Measurements from ENCODE around the gene RABEP2.
A peak's percentile ranks its signal among the peaks of the same experiment; 100 is the strongest.
"Not testable (repeated sequence)": the region's sequence is repeated elsewhere in the genome, so short reads cannot be mapped to it uniquely, and the experiment has no call there.

Gene RABEP2

DNA sequence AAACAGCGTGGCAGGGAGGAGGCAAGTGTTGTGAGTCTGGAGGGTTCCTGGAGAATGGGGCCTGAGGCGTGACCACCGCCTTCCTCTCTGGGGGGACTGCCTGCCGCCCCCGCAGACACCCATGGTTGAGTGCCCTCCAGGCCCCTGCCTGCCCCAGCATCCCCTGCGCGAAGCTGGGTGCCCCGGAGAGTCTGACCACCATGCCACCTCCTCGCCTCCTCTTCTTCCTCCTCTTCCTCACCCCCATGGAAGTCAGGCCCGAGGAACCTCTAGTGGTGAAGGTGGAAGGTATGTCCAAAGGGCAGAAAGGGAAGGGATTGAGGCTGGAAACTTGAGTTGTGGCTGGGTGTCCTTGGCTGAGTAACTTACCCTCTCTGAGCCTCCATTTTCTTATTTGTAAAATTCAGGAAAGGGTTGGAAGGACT lies 6.8 kb upstream of the RABEP2 start, which contains the start of gene CD19:
Gene CD19 (plus strand): TSS at position 171 of the 425 bp plus-strand sequence. CDS start 30 bp downstream, at position 201.
- DNase-seq: no peak

DNA sequence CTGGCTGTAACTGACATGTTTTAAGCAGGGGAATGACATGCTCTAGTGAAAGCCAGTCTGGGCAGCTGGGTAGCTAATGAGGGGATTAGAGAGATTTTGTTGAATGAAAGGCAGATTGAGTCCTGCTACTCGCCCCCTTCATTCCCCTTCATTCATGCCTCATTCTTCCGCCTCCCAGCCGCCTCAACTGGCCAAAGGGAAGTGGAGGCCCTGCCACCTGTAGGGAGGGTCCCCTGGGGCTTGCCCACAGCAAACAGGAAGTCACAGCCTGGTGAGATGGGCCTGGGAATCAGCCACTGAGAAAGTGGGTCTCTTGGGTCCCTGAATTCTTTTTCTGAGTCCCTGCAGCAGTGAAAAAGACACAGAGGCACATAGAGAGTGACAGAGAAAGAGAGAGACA lies 5.6 kb upstream of the RABEP2 start:
- peak; percentile 96 for DNase-seq

DNA sequence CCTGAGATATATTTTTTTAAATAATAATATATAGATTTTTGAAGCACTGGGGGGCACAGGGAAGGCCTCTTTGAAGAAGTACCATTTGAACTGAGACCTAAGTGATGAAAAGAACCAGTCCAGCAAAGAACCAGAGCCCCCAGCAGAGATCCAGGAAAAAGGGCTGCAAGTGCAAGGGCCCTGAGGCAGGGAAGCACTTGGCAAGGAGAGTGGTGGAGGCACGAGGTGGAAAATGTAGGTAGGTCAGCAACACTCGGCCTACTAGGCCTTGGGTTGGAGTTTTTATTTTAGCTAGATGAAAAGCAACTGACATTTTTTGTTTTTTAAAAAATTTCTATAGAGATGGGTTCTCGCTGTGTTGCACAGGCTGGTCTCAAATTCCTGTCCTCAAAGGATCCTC lies 5.2 kb upstream of the RABEP2 start:
- DNase-seq: no peak

DNA sequence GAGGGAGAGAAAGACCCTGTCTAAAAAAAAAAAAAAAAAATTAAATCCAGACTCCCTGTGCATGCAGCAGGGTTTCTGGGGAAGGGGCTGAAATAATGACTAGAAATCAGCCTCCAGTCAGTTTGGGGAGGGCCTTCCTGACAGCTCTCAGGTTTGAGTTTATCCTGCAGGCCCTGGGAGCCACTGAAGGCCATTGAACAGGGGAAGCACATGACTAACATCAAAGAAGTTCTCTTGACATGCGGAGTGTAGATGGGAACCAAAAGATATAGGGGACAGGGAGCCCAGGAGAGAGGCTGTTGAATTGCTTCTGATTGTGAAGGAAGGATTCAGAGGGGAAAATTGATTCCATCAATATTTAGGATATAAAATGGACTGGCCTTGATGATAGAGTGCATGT lies 2.8 kb upstream of the RABEP2 start:
- DNase-seq: no peak

DNA sequence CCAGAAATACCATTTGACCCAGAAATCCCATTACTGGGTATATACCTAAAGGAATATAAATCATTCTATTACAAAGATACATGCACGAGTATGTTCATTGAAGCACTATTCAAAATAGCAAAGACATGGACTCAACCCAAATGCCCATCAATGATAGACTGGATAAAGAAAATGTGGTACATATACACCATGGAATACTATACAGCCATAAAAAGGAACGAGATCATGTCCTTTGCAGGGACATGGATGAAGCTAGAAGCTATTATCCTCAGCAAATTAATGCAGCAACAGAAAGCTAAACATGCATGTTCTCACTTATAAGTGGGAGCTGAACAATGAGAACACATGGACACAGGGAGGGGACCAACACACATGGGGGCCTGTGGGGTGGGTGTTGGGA lies 1.2 kb upstream of the RABEP2 start:
- not testable (repeated sequence) for DNase-seq

DNA sequence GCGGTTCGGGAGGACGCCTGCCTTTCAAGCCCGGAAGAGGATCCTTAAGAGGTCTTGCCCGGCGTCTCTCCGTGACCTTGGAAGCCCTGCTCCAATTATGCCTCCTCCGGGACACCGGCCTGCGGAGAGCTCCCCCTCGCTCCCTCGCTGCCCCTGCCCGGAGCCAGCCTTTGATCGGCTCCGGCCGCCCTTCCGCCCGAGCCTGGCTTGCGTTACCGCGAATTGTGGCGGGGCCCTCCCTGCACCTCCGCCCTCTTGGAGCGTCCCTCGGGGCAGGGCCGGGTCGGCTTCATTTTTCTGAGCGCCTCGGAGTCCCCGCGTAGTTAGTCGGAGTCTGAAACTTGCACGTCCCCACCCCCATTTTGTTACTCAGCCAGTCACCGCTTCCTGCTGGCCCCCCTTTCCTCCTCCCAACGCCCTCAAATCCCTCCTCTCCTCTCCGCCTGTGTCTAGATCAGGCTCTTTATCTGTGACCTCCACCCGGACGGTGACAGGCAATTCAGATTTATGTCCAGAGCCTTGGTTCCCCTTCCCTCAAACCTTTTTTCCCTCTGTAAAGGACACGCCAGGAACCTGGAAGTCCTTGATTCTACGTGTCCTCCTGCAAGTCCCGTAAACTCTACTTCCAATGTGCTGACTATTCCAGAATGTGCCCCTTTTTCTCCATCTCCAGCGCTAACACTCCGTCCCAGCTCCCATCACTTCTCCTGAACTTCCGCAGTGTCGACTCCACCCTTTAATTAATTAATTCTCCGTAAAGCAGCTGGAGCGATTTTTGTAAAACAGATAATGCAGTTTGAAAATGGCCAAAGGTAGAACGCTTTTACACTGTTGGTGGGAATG lies 569 bp upstream of the RABEP2 start:
- DNase-seq: peak; percentile 83

DNA sequence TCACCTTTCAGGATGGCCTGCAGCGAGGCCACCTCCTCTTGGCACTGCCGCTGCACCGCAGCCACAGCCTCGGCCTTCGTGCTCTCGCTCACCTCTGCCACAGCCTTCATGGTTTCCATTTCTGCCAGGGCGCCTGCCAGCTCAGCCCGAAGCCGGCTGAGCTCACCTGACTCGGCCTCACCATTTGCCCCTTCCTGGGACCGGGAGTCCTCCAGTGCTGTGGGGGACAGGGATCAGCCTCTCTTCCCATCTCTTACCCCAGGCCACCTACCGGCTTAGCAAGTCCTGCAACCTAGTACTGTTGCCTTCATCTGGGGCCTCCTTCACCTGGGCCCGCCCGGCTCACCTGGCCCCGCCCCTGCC lies 658 bp downstream of the RABEP2 start:
- DNase-seq: no peak

DNA sequence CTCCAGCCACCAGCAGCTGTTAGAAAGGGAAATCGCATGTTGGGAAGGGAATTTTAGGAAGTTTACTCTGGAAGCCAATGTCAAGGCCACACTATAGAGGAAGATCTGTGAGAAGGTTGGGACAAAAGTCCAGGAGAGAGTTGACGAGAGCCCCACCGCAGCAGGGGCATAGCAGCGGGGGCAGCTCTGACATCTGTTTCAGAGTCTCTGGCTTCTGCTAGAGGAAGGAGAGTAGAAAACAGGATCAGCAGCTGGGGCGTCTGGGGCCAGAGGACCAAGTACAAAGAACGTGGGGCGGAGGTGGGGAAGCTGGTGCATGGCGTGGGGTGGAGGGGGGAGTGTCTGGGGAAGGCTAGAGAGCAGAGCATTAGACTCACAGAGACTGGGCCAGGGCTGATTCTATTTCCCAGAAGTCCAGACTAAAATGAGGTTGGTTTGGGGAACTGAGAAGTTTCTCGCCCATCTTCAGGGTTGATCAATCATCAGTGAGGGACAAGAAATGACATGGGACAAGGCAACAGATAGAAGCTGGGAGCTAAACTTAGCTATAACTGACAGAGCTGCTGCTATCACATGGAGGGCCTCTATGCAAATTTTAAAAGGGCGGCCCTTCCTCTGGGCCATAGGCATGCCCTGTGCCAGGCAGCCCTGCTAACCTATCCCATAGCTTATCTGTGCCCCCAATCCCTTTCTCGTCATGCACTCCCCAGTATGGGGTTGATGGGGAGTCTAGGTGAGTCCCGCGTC lies 1.2 kb downstream of the RABEP2 start:
- DNase-seq: peak; percentile 88

DNA sequence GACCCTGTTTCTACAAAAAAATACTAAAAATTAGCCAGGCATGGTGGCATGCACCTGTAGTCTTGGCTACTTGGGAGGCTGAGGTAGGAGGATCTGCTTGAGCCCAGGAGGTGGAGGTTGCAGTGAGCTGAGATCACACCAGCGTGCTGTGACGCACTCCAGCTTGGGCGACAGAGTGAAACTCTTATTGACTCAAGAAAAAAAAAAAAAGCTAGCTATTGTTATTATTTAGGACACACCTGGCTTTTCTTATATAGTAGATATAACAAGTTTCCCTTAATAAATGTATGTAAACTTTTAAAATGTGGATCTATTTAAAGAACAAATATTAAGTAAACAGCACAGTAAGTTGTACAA lies 1.8 kb downstream of the RABEP2 start:
- no peak for DNase-seq

DNA sequence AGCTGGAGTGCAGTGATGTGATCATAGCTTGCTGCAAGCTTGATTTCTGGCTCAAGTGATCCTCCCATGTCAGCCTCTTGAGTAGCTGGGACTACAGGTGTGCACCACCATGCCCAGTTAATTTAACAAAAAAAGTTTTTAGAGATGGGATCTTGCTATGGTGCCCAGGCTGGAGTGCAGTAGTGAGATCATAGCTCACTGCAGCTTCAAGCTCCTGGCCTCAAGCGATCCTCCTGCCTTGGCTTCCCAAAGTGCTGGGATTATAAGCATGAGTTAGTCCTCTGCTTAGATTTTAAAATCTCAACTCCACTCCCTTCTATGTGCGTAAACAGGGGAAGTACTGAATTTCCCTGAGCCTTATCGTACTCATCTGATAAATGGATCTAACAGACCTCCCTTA lies 6.3 kb downstream of the RABEP2 start:
- DNase-seq: no peak

DNA sequence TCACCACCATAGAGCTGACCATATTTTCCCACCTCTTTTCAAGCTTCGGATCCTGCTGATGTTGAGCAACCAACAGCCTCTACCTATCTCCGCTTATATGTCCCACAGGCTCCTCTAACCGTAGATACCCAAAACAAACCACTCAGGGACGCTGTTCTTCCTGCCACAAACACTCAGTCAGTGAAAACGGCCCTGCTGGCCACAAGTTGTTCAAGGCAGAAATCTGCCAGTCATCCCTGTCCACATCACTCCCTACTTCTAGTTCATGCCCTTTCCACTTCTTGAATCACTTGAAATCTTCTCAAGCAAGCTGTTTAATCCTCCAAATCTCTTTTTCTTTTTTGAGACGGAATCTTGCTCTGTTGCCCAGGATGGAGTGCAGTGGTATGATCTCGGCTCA lies 7.9 kb downstream of the RABEP2 start:
- no peak for DNase-seq

DNA sequence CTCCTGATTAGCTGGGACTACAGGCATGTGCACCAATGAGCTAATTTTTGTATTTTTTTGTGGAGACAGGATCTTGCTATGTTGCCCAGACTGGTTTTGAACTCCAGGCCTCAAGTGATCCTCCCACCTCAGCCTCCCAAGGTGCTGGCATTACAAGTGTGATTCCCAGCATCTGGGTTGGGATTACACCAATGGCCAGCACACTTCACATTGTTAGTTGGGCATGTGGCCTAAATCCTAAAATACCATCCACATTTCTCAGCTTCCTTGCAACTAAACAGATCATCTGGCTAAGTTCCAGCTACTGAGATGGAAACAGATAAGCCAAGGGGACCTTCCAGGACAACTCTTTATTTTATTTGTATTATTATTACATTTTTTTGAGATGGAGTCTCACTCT lies 9.9 kb downstream of the RABEP2 start:
- DNase-seq: no peak

DNA sequence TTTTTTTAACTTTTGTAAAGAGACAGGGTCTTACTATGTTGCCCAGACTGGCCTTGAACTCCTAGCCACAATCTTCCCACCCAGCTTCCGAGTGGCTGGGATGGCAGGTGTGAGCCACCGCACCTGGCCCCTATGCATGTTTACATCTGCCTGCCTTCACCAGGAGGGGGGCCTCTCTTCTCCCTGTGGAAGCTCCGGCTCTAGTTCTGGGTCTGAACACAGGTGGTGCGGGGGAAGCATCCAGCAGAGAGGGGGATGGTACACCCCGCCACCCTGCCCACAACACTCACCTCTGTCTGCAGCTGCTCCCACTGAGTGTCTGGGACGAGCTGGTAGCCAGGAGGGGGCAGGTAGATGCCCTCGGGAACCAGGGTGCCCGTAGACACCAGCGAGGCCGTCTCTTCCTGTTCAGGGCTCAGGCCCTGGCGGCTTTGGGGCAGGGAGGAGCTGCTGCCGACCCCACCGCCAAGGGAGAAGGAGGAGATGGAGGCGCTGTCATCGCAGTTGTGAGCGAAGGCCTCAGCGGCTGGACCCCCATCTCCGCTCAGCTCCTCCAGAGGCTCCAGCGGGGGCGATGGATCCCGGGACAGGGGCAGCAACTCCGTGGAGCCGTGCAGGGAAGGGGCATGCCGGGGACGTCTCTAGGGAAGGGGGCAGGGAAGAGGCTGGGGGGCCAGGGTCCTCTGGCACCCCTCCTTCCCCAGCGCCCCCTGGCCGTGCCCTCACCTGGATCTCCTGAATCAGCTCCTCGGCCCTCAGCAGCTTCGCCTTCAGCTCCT lies 10.9 kb downstream of the RABEP2 start:
- no peak for DNase-seq

DNA sequence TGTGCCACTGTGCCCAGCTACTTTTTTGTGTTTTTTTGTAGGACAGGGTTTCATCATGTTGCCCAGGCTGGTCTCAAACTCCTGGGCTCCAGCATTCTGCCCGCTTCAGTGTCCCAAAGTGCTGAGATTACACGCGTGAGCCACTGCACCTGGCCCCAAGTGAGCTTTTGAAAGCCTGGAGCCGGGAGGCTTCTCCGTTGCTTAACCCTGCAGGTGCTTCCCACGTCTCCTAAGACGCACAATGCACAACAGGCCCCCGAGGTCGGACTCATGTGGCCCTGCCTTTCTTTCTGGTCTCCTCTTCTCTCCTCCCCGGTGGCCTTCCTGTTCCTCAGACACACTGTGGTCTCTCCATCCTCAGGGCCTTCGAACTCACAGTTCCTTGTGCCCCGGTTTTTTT lies 12.5 kb downstream of the RABEP2 start:
- no peak for DNase-seq

DNA sequence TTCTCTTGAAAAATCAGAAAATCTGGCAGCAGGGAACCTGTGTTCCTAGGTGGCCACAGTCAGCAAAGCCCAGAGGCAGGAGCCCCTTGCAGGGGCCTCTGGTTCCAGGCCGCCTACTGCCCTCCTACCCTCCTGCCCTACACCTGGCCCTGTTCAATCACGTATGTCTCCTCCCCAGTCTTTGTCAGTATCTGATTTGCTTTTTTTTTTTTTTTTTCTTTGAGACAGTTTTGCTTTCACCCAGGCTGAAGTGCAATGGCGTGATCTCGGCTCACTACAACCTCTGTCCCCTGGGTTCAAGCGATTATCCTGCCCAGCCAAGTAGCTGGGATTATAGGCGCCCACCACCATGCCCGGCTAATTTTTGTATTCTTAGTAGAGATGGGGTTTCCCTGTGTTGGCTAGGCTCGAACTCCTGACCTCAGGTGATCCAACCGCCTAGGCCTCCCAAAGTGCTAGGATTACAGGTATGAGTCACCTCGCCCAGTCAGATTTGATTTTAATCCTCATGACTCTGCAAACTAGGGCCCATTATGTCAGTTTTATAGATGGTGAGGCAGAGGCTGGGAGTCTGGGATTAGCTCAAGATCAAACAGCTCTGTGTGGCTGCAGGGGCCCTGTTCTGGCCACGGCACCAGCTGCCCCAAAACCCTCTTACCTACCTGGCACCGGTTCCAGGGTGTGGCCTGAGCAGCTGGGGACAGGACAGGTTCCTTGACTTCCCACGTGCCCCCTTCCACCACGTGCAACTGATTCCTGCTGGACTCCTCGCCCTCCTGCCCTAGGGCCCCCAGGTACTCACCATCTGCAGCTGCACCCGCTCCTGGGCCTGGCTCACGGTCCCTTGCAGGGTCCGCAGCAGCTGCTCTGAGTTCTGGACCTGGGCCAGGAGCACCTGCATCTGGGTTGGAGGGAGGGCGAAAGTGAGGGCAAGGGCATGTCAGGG lies 14.7 kb downstream of the RABEP2 start:
- DNase-seq: peak; percentile 91

DNA sequence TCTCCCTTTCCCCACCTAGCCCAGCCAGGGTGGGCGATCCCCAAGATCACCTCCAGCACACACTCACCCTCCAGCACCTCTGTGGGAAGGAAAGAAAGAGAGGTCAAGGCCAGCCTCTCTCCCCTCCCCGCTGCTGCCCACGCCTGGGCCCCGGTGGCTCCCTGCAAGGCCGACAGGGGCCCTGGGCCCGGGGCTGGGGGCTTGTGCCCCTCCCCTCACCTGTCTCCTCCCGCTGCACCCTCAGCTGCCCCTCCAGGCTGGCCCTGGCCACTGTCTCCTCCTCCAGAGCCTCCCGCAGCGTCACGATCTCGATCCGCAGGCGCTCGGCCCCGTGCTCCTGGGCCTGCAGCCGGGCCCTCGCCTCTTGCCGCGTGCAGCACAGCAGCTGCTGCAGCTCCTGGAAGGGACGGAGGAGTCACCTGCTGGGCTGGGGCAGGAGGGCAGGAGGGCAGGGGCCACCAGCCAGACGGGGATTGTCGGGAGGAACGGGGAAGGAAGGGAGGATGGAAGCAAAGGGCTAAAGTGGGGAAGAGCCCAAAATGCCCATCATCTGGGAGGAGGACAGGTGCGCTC lies 19.2 kb downstream of the RABEP2 start:
- no peak for DNase-seq

DNA sequence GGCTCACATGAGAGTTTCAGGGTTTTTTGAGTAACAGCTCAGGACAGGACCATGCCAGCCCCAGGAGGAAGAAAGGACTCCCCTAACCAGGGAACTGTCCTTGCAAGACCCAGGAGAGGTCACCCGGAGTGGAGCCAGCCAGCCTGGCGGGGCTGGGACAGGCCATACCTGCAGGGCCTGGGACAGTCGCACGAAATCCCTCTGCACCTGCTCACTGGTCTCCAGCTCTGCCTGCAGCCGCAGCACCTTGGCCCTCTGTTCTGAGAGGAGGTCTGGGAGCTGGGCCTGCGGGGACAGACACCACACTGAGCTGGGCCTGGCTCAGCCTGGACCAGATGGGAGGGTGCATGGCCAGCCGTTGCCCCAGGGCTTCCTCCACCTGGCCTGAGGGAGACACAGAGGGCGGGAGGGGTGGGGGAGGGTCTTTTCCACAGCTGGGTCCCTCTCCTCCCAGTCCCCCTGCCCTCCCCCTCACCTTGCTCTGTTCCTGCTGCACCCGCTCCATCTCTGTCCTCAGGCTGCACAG lies 19.7 kb downstream of the RABEP2 start:
- DNase-seq: peak; percentile 25

DNA sequence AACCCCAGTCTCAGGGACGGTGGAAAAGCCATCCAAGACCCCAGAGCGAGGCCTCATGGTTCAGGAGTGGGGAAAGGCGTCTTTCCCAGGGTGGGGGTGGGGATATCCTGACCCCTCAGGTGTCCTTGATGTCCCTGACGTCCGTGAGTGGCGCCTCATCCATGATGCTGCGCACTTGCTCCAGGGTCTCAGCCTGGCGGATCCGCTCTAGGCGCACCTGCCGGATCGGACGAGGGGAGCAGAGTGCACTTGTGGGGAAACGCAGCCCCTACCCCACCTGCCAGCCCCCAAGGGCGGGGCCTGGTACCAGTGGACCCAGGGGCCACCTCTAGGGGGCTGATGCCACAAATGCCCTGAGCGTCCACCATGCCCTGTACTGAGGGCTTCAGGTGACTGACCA lies 20.2 kb downstream of the RABEP2 start:
- DNase-seq: no peak

DNA sequence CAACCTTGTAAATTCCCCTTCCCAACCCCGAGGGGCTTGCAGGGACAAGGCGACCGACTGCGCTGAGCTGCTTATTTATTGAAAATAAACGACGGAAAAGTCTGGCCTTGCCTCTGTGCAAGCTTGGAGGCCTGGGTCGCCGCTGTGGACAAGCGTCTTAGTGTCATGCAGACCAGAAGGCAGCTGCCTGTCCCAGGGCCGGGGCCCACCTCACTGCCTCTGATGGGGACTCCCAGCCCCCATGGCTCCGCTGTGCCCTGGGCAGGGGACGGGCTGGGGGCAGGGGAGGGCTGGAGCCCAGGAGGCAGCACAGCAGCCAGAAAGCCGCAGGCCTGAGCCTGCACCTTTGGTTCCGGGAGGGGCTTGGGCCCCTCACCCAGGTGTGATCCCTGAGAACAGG lies 20.7 kb downstream of the RABEP2 start:
- no peak for DNase-seq

DNA sequence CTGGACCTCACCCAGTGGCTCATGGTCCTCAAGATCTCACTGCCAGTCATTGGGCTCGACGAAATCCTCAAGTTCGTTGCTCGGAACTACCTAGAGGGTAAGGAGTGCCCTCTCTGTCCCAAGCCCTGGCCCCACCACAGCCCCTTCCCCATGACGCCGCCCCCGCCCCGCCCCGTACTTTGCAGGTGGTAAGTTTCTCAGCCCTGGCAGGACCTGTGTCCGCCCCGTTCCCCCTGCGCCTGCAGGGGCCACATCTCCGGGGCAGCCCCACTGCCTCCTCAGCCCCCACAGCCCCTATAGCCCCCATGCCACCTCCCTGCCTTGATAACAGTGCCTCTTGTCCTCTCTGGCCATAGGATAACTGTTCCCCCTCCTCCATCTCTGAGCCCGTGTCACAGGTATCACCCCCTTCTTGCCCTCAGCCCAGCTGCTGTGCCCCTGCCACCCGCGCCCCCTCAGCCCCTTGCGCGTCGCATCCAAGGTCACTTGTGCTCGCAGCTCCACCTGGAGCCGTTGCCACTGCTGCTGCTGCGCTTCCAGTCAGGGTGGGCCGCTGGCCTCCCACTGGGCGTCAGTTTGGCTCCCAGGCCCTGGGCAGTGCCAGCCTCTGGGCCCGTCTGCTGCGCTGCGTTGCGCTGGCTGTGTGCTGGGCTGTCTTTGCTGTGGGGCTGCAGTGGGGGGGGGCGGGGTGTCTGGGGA lies 21.5 kb downstream of the RABEP2 start:
- no peak for DNase-seq

DNA sequence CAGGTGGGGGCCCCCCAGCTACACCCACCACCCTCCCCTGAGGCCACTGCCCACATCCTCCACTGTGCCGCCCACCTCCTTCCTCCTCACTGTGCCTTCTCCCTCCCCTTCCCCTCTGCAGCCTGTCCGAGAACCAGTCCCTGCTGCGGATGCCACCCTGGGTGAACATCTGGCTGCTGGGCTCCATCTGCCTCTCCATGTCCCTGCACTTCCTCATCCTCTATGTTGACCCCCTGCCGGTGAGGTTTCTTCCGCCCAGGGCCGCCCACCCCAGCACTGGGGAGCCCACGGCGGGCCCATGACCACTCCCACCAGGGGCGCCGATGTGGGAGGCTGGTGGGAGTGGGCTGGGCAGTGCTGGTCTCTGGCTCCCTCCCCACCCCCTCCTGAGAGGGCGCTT lies 22.1 kb downstream of the RABEP2 start:
- DNase-seq: no peak
